Measurements from ENCODE around the gene NR2F1-AS1.

- TF ChIP-seq REST (IDR thresholded peaks at IDR 0.05; ENCODE audit: insufficient read depth in 1 of 2, low read depth in 2 of 2, low read length in 2 of 2) (no peak), POLR2AphosphoS5 (IDR thresholded peaks at IDR 0.05; ENCODE audit: low read depth, low read length) (no peak), TAF1 (IDR thresholded peaks at IDR 0.05; ENCODE audit: borderline replicate concordance, insufficient read depth, low read length) (no peak)
These were observed 28.7 kb upstream of the NR2F1-AS1 start for GRCh38 chr5:93609762-93610161.
